Endodermal cell (in vitro differentiated cells): ENCODE data around the gene ITGA7. TPM values are rescaled to one million over a fixed set of nuclear protein-coding genes. Genes with fewer than 3 reads are reported as not detected.

Experiments
- DNase-seq: peaks from one replicate; pipeline ENCODE4 v3.0.0-alpha.2; 2017
- H3K27ac ChIP-seq: 2 replicates; pipeline ENCODE4 v1.5.1; 2013; ENCODE audit warnings: mild to moderate bottlenecking, low read depth, low read length, moderate library complexity
- H3K27me3 ChIP-seq: 2 replicates; pipeline ENCODE4 v1.6.1; 2013; ENCODE audit warnings: mild to moderate bottlenecking, low read length, moderate library complexity; ENCODE audit not compliant: insufficient read depth, control insufficient read depth, poor library complexity, severe bottlenecking
- H3K36me3 ChIP-seq: 2 replicates; pipeline ENCODE4 v1.7.0; 2013; ENCODE audit warnings: mild to moderate bottlenecking, low read length, moderate library complexity; ENCODE audit not compliant: control insufficient read depth, insufficient read depth
- H3K4me1 ChIP-seq: one replicate; pipeline ENCODE4 v1.7.0; 2013; ENCODE audit warnings: low read length; ENCODE audit not compliant: control insufficient read depth, insufficient read depth
- H3K4me3 ChIP-seq: 2 replicates; pipeline ENCODE4 v1.5.1; 2013; ENCODE audit warnings: mild to moderate bottlenecking, low read length, moderate library complexity
- H3K9ac ChIP-seq: 2 replicates; pipeline ENCODE4 v1.6.1; 2013; ENCODE audit warnings: mild to moderate bottlenecking, low read length, moderate library complexity; ENCODE audit not compliant: poor library complexity, severe bottlenecking; ENCODE audit errors: extremely low read depth
- H3K9me3 ChIP-seq: 2 replicates; pipeline ENCODE4 v1.6.1; 2013; ENCODE audit warnings: mild to moderate bottlenecking, low read length, moderate library complexity; ENCODE audit not compliant: control insufficient read depth
- H3K27ac Mint-ChIP-seq: 2 replicates; pipeline ENCODE4 v1.8.0; 2020; ENCODE audit warnings: mixed read lengths
- H3K27me3 Mint-ChIP-seq: 2 replicates; pipeline ENCODE4 v1.8.0; 2021; ENCODE audit warnings: mild to moderate bottlenecking, mixed read lengths; ENCODE audit not compliant: insufficient read depth
- H3K36me3 Mint-ChIP-seq: 2 replicates; pipeline ENCODE4 v1.8.0; 2020; ENCODE audit warnings: low read depth, mixed read lengths
- H3K4me1 Mint-ChIP-seq: 2 replicates; pipeline ENCODE4 v1.8.0; 2020; ENCODE audit warnings: mixed read lengths
- H3K4me3 Mint-ChIP-seq: 2 replicates; pipeline ENCODE4 v1.8.0; 2020; ENCODE audit warnings: mild to moderate bottlenecking, moderate library complexity, mixed read lengths
- H3K9me3 Mint-ChIP-seq: 2 replicates; pipeline ENCODE4 v1.8.0; 2020; ENCODE audit warnings: mild to moderate bottlenecking, mixed read lengths
- WGBS, 2 experiments: methylation state at CpG; one replicate each; pipeline versions ENCODE4 v1.1.5 to v1.1.7; 2013; ENCODE audit warnings: missing lambda C conversion rate in 2 of 2, mixed read lengths in 1 of 2; ENCODE audit not compliant: insufficient coverage in 1 of 2, insufficient read length in 1 of 2; 5-methylcytosine and 5-hydroxymethylcytosine counted together
- total RNA-seq, 2 donors: library from RNA; stranded (reverse); fragmentation: NEBNext Ultra II Directional in 1 of 2; extraction: Animal tissue kit (Norgen Biotek cat#: 25700) in 1 of 2; gene quantifications; 2 replicates in 1 of 2; 3 replicates in 1 of 2; pipeline ENCODE4 v1.2.1, GENCODE V29; 2021
- TF ChIP-seq, protein P1 (sequence below): fragments of 200-600 bp; sonication (generic); conservative IDR thresholded peaks from 2 replicates; pipeline ENCODE4 v1.5.0; 2021; ENCODE audit warnings: antibody characterized with exemption, mild to moderate bottlenecking

ITGA7 gene
- total RNA-seq, 2 donors from 2014 or later = 106 to 122 TPM

DNA sequence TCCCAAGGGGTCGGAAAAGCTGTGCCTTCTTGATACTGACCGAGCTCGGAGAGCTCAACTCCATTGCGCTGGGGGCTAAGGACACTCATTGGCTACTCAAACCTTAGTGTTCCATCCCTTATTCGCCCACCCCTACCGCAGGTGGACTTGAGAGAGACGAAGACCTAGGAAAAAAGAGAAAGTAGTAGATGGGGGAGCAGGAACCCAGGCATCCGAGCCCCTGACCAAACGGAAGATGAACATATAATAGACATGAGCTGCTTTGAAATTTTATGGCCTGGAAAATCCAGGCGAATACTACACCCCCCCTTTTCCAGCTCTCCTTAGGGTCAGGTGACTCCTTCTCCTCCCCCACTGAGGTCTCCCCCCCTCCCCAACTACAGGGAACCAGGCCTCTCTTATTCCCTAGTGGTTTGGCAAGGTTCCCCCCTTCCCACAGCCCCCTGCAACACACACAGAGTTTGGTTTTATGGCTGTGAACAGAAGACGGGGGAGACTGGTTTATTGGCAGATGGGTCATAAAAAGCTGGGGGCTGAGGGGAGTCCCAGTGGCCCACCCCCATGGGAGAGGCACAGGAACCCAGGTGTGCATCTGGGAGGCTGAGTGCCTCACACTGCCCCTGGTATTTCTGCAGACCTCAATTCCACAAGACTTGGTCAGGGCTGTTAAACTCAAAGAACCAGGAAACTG is 36.8 kb upstream of the ITGA7 start:
- Histone ChIP-seq H3K4me3 (peak overlapping the region; percentile 96), H3K36me3 (peaks cover 28% of the 10 kb centered on the region), H3K4me1 (peaks cover 5% of the 10 kb centered on the region), H3K9me3 (no peaks in the 10 kb centered on the region), H3K27me3 (no peaks in the 10 kb centered on the region), H3K27ac (peak overlapping the region; percentile 34), H3K9ac (peak overlapping the region; percentile 71)
- Mint-ChIP-seq H3K27me3 (no peaks in the 10 kb centered on the region), H3K27ac (peak overlapping the region; percentile 89), H3K4me3 (peak overlapping the region; percentile 92), H3K36me3 (peaks cover 20% of the 10 kb centered on the region), H3K4me1 (peaks cover 45% of the 10 kb centered on the region), H3K9me3 (no peaks in the 10 kb centered on the region)
- TF ChIP-seq, protein P1, sequence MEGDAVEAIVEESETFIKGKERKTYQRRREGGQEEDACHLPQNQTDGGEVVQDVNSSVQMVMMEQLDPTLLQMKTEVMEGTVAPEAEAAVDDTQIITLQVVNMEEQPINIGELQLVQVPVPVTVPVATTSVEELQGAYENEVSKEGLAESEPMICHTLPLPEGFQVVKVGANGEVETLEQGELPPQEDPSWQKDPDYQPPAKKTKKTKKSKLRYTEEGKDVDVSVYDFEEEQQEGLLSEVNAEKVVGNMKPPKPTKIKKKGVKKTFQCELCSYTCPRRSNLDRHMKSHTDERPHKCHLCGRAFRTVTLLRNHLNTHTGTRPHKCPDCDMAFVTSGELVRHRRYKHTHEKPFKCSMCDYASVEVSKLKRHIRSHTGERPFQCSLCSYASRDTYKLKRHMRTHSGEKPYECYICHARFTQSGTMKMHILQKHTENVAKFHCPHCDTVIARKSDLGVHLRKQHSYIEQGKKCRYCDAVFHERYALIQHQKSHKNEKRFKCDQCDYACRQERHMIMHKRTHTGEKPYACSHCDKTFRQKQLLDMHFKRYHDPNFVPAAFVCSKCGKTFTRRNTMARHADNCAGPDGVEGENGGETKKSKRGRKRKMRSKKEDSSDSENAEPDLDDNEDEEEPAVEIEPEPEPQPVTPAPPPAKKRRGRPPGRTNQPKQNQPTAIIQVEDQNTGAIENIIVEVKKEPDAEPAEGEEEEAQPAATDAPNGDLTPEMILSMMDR = no peak
- 2 to 6% methylated on average over 5 to 11 of the region's 11 CpGs for WGBS, 2 experiments
- peak; percentile 64 for DNase-seq

DNA sequence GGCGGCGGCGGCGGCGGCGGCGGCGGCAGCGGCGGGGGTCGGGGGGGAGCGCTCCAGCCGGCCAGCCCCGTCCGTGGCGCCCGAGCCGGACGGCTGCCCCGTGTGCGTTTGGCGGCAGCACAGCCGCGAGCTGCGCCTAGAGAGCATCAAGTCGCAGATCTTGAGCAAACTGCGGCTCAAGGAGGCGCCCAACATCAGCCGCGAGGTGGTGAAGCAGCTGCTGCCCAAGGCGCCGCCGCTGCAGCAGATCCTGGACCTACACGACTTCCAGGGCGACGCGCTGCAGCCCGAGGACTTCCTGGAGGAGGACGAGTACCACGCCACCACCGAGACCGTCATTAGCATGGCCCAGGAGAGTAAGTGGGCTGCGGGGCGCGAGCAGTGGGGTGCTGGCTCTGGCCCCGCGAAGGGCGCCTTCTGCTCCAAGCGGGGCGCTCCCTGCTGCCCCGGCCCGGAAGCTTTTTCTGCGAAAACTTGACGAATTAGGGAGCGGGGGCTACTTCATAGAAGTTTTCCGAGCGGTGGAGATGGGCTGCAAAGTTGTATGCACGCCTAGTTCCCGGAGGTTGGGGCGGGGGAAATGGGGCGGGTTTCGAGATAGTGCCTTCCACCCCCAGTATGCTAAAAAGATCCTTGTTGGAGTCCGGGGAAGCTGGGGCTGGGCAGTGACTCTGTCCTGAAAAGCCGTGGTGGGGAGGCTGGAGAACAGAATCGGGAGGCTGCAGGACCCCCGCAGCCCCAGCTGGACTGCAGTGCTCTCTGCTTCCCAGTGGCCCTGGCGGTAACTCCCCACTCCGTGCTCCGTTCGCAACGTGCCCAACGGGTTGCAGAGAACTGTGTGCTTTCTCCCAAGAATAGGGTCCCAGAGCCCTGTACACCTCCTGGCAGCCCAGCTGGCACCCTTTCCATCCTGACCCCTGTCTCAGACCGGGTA is 36.0 kb upstream of the ITGA7 start:
- H3K4me1 ChIP-seq = peaks cover 5% of the 10 kb centered on the region
- peak; percentile 92 for DNase-seq
- peaks cover 20% of the 10 kb centered on the region for H3K36me3 ChIP-seq
- peak overlapping the region; percentile 71 for H3K9ac ChIP-seq
- Mint-ChIP-seq H3K4me3 (peak overlapping the region; percentile 92), H3K9me3 (no peaks in the 10 kb centered on the region), H3K4me1 (peaks cover 47% of the 10 kb centered on the region), H3K27ac (peak overlapping the region; percentile 89), H3K36me3 (peaks cover 12% of the 10 kb centered on the region), H3K27me3 (no peaks in the 10 kb centered on the region)
- TF ChIP-seq, protein P1 = peak; percentile 20
- 0% methylated on average over 47 to 73 of the region's 73 CpGs for WGBS, 2 experiments
- H3K4me3 ChIP-seq = peak overlapping the region; percentile 96
- peak overlapping the region; percentile 34 for H3K27ac ChIP-seq
- no peaks in the 10 kb centered on the region for H3K27me3 ChIP-seq
- no peaks in the 10 kb centered on the region for H3K9me3 ChIP-seq

DNA sequence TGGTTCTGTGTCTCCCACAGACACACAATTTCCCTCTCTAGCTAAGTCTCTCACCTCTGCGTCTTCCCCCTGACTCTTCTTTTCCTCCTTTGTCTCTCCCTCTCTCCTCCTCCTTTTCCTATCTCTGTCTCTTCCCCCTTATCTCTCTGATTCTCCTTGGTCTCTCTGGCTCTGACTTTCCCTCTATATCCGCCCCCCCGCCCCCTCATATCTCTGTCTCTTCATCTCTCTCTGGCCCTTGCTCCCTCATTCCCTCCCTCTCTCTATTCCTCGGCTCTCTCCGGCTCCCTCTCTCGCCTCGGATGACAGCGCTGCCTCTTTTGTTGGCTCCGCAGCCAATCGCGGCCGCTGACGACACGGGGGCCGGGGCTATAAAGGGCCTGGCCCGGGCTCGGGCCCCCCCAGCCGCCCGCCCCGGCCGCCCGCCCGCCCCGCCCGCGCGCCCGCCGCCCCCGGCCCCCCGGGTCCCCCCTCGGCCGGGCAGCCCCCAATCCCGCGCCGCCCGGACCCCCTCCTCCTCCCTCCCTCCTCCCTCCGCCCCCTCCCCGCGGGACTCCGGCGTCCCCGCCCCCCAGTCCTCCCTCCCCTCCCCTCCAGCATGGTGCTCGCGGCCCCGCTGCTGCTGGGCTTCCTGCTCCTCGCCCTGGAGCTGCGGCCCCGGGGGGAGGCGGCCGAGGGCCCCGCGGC is 35.2 kb upstream of the ITGA7 start, which contains the start of gene GDF11:
TSS of gene GDF11 (plus strand) at position 404 of the 687 bp plus-strand sequence. CDS start at position 599, 195 bp downstream.
- 1 to 4% methylated on average over 3 to 26 of the region's 53 CpGs for WGBS, 2 experiments

More for the DNA sequence above, 35.2 kb upstream of the ITGA7 start, which contains the start of gene GDF11:
- no peaks in the 10 kb centered on the region for H3K9me3 ChIP-seq
- Mint-ChIP-seq H3K27me3 (no peaks in the 10 kb centered on the region), H3K4me1 (peaks cover 49% of the 10 kb centered on the region), H3K9me3 (no peaks in the 10 kb centered on the region), H3K4me3 (peak within 1 kb of the TSS; percentile 92), H3K36me3 (peaks cover 8% of the 10 kb centered on the region), H3K27ac (peak within 1 kb of the TSS; percentile 89)
- no peaks in the 10 kb centered on the region for H3K27me3 ChIP-seq
- H3K27ac ChIP-seq = peak within 1 kb of the TSS; percentile 94
- TF ChIP-seq, protein P1 = no peak
- peak within 1 kb of the TSS; percentile 96 for H3K4me3 ChIP-seq
- peaks cover 12% of the 10 kb centered on the region for H3K36me3 ChIP-seq
- H3K9ac ChIP-seq = peak within 1 kb of the TSS; percentile 71
- peak; percentile 95 for DNase-seq
- peaks cover 5% of the 10 kb centered on the region for H3K4me1 ChIP-seq
